ENCODE data around the gene GREB1L.

GREB1L gene

DNA sequence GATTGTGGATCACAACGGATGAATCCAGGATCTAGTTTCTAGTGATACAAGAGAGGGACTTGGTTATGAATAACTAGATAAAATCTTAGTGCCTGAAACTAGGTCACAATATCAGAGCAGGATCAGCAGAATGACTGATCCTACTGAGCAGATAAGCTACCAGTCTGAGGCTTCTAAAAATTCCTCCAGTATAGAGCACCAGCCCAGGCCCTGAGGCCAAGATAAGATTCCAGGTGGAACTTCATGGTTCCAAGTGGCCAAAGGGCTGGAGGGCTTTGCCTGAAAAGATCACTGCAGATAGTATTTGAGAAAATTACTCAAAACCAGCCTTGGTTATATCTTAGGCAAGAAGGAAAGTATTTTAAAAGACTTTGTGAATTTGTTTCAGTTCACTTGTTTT is 162.4 kb downstream of the GREB1L start:
- ATAC-seq: no peak
- Mint-ChIP-seq H3K4me1 (no peaks in the 10 kb centered on the region), H3K4me3 (no peak overlapping the region), H3K36me3 (no peaks in the 10 kb centered on the region), H3K27ac (no peak overlapping the region), H3K27me3 (peaks cover 9% of the 10 kb centered on the region), H3K9me3 (no peaks in the 10 kb centered on the region)

DNA sequence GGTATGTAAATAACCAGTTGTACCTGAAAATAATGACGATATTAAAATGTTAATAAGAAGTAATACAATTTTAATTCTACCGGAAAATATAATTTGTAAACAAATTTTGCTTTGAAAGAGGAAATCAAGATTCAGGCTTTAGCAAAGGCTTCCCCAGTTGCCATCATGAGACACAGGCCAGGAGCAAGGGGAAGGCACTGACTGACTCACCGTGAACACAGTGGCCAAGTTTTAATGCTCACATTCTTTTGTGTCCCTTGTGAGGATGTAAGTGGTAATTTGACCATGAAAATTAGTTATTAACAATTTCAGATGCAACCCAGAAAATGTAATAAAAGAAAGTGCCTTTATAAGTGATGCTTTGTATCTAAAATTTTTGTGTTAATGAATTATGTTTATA is 164.1 kb downstream of the GREB1L start:
- Mint-ChIP-seq H3K36me3 (no peaks in the 10 kb centered on the region), H3K9me3 (no peaks in the 10 kb centered on the region), H3K4me1 (no peaks in the 10 kb centered on the region), H3K4me3 (no peak overlapping the region), H3K27me3 (peaks cover 9% of the 10 kb centered on the region), H3K27ac (no peak overlapping the region)
- no peak for ATAC-seq

DNA sequence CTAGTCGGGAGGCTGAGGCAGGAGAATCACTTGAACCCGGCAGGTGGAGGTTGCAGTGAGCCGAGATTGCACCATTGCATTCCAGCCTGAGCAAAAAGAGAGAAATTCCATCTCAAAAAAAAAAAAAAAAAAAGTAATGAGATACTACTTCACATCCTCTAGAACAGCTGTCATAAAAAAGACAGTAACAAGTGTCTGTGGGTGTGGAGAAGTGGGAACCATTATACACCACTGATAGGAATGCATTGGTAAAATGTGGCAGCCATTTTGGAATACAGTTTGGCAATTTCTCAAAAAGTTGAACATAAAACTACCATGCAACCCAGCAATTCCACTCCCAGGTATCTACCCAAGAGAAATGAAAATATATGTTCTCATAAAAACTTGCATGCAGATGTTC is 166.6 kb downstream of the GREB1L start:
- H3K4me3 Mint-ChIP-seq: no peak overlapping the region
- no peak overlapping the region for H3K27ac Mint-ChIP-seq
- H3K27me3 Mint-ChIP-seq: peaks cover 14% of the 10 kb centered on the region
- H3K4me1 Mint-ChIP-seq: no peaks in the 10 kb centered on the region
- H3K9me3 Mint-ChIP-seq: no peaks in the 10 kb centered on the region
- no peaks in the 10 kb centered on the region for H3K36me3 Mint-ChIP-seq
- no peak for ATAC-seq

DNA sequence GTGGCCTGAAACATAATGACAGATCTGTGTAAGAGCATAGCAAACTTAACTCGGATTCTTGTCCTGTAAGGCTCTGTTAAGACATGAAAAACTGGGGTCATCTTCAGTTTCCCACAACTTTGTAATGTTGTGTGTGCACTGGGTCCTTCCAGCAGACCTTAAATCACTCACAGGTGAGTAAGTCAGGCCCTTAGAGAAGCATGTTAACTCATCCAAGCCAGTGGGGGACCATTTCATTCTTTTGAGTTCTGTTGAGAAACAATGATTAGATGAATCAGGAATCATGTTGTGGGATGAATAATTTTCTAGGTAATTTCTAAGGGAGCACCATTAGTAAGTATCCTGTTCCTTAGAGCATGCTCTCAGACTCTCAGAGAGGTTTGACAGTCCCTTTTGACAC is 191.4 kb downstream of the GREB1L start:
- Mint-ChIP-seq H3K9me3 (peaks cover 3% of the 10 kb centered on the region), H3K36me3 (no peaks in the 10 kb centered on the region), H3K27ac (no peak overlapping the region), H3K4me1 (no peaks in the 10 kb centered on the region), H3K27me3 (peaks cover 14% of the 10 kb centered on the region), H3K4me3 (no peak overlapping the region)
- no peak for ATAC-seq

DNA sequence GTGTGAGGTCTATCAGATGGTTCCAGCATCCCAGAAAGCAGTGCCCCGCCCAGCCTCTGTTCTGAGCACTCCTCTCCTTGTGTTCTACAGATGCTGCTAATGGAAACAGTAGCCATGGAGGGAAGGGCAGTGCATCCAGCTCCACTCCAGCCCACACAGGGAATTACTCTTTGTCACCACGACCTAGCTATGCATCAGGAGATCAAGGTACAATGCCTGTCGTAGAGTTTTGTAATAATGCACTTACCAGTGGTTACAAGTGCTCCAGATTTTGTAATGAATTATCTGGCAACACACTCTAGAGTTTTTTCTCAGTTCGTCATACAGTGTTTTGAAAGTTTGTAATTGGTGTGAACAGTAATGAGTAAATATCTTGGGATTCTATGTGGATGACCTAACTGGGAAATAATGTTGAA is 197.4 kb downstream of the GREB1L start:
- Mint-ChIP-seq H3K4me1 (no peaks in the 10 kb centered on the region), H3K27me3 (peaks cover 35% of the 10 kb centered on the region), H3K4me3 (no peak overlapping the region), H3K9me3 (no peaks in the 10 kb centered on the region), H3K27ac (no peak overlapping the region), H3K36me3 (no peaks in the 10 kb centered on the region)
- no peak for ATAC-seq

DNA sequence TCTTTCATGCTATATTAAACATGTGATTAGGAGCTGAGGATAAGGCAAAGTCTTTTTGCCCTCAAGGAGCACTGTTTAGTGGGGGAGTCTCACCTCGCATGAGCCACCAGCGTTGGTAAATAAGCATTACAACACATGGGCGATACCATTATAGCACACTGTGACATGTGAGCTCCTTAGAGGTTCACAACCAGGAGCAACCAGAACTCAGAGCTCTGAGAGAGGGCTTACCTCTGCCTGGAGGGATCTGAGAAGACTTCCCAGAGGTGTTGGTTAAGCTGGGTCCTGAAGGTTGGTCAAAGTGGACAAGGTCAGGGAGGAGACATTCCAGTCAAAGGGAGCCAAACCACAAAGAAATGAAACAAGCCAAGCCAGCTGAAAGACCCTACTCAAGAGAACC is 199.6 kb downstream of the GREB1L start:
- no peak overlapping the region for H3K27ac Mint-ChIP-seq
- peaks cover 25% of the 10 kb centered on the region for H3K27me3 Mint-ChIP-seq
- ATAC-seq: peak; percentile 34
- H3K4me1 Mint-ChIP-seq: no peaks in the 10 kb centered on the region
- H3K9me3 Mint-ChIP-seq: no peaks in the 10 kb centered on the region
- H3K4me3 Mint-ChIP-seq: no peak overlapping the region
- H3K36me3 Mint-ChIP-seq: no peaks in the 10 kb centered on the region

DNA sequence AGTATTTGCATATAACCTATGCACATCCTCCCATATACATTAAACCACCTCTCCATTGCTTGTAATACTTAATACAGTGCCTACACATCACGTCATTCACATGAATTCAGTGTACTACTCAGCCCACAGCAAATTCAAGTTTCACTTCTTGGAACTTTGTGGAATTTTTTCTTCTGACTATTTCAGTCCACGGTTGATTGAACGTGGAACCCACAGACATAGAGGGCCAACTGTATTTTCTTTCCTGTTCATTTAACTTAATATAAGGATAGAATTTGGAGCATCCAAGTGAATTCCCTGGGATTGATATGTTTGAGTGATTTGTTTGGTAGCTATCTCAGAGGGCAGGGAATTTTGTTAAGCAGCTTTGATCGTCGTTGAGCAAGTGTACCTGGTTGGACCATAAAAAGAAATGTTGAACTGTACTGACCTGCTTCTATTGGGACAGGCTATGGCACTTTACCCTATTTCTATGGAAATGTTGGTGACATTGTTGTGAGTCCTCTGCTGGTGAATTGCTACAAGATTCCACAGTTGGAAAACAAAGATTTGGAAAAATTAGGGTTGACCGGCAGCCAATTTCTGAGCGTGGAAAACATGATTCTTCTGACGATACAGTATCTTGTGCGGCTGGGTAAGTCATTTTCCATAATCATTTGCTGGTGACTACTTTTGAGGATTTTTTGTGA is 201.9 kb downstream of the GREB1L start:
- H3K9me3 Mint-ChIP-seq: no peaks in the 10 kb centered on the region
- no peak for ATAC-seq
- no peaks in the 10 kb centered on the region for H3K4me1 Mint-ChIP-seq
- peaks cover 25% of the 10 kb centered on the region for H3K27me3 Mint-ChIP-seq
- H3K27ac Mint-ChIP-seq: no peak overlapping the region
- no peak overlapping the region for H3K4me3 Mint-ChIP-seq
- no peaks in the 10 kb centered on the region for H3K36me3 Mint-ChIP-seq

DNA sequence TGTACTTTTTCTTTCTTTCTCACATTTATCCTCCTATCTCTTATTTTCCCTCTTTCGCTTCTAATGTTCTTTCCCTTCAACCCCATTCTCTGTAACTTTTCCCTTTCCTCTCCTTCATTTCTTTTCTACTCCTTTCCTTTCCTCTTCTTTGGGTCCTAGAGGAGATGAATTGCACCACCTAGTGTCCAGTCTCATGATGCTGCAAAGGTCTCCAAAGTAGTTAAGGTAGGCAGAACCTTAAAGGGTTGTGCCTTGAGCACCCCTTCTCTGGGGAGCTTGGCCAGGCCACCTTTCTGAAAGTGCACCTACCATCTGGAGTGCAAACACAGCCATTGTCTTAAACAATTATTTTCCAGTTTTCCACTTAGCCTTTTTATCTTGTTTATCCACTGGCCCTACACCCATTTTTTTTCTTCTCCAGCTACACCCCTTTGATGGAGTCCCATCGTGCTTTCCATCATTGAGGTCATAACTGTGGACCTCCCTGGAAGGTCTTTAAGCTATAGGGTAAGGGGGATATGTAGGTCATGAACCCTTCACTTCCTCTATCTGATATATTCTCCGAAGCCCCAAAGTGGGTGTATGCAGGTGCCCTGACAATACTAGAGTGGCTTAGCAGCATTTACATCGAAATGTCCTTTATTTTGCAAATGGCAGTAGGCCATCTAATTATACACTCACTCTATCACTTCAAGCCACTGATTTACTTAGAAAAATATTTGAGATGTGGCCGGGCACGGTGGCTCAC is 202.6 kb downstream of the GREB1L start:
- H3K27me3 Mint-ChIP-seq: peaks cover 25% of the 10 kb centered on the region
- no peak overlapping the region for H3K4me3 Mint-ChIP-seq
- no peak for ATAC-seq
- H3K9me3 Mint-ChIP-seq: no peaks in the 10 kb centered on the region
- no peak overlapping the region for H3K27ac Mint-ChIP-seq
- no peaks in the 10 kb centered on the region for H3K4me1 Mint-ChIP-seq
- no peaks in the 10 kb centered on the region for H3K36me3 Mint-ChIP-seq

DNA sequence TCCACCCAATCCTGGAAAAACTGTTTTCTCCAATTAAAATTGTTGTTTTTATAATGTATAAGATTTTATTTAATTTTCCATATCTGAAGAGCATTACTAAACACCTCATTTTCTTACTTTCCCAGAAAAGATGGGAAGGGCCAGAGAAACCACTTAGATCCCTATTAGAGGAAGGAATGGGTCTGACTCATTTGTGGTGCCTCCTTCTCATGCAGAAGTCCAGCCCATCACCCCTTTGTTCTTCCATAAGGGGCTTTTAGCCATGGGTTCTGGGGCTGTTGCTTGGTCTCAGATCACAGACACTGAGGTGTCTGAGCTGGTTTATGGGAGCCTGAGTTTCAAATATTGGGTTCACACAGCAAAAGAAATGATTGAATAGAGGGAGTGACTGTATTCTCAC is 206.3 kb downstream of the GREB1L start:
- H3K4me1 Mint-ChIP-seq: no peaks in the 10 kb centered on the region
- ATAC-seq: no peak
- no peaks in the 10 kb centered on the region for H3K9me3 Mint-ChIP-seq
- H3K36me3 Mint-ChIP-seq: no peaks in the 10 kb centered on the region
- no peak overlapping the region for H3K27ac Mint-ChIP-seq
- H3K4me3 Mint-ChIP-seq: no peak overlapping the region
- peaks cover 32% of the 10 kb centered on the region for H3K27me3 Mint-ChIP-seq

DNA sequence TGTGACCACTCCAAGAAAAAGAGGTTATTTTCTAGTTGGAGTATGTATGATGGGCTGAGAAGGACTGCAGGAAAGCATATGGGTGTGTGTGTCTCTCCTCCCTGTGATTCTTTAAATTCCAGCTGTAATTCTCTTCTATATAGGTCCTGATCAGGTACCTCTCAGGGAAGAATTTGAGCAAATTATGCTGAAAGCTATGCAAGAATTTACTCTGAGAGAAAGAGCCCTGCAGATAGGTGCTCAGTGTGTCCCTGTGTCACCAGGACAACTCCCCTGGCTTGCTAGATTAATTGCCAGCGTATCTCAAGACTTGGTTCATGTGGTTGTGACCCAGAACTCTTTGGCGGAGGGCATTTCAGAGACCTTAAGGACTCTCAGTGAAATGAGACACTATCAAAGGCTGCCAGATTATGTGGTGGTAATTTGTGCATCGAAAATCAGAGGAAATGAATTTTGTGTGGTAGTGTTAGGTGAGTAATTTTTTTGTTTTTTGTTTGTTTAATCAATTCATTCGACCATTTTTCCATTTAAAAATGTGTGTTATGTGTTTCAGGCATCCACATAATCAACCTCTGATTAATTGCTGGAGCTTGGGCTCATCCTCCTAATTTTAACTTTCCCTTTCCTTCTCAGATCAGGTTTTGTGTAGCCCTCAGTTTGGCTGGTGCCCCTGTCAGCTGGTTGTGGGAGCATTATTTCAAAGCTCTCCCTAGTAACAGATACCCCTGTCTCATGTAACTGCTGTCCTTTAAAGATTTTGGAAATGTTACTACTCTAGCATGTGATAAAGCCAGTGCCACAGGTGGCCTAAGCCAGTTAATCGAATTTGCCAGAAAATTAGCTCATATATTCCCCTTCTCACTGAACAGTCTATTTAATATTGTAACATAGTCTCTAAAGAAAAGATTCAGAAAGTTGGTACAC is 207.6 kb downstream of the GREB1L start:
- Mint-ChIP-seq H3K9me3 (no peaks in the 10 kb centered on the region), H3K4me1 (no peaks in the 10 kb centered on the region), H3K36me3 (no peaks in the 10 kb centered on the region), H3K27ac (no peak overlapping the region), H3K4me3 (no peak overlapping the region), H3K27me3 (peaks cover 20% of the 10 kb centered on the region)
- ATAC-seq: no peak

DNA sequence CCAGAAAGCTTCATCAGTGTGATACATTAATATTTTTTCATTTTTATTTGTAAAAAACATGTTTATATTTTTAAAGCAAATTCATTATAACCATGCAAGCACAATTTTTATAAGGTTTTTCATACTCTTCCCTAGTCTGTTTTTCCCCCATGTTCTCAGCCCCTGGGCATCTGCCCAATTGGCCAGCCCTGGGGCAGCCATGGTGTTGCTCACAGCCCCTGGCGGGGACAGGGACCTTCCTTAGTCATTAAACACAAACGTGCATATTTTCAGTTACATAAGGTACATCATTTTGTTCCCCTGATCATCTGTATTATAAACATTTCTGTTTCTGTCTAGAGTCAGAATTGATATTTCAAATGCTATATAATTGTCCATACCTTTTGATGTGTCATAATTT is 208.5 kb downstream of the GREB1L start:
- H3K27ac Mint-ChIP-seq: no peak overlapping the region
- no peak for ATAC-seq
- H3K4me3 Mint-ChIP-seq: no peak overlapping the region
- no peaks in the 10 kb centered on the region for H3K4me1 Mint-ChIP-seq
- H3K9me3 Mint-ChIP-seq: no peaks in the 10 kb centered on the region
- H3K27me3 Mint-ChIP-seq: peaks cover 18% of the 10 kb centered on the region
- H3K36me3 Mint-ChIP-seq: no peaks in the 10 kb centered on the region

DNA sequence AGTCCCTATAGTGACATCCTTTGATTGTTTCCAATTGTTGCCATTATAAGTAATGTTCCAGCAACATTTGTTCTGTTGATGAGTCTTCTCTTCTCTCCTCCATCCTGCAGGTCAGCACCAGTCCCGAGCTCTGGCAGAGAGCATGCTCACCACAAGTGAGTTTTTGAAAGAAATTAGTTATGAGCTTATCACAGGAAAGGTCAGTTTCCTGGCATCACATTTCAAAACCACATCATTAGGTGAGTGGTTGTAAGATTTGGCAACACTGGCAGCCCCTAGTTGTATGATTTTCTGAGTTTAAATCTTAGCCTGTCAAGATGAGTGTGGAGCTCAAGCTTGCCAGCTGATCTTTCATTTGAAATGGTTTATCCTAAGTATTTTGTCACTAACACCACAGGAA is 208.9 kb downstream of the GREB1L start:
- Mint-ChIP-seq H3K9me3 (no peaks in the 10 kb centered on the region), H3K36me3 (no peaks in the 10 kb centered on the region), H3K27me3 (peaks cover 18% of the 10 kb centered on the region), H3K4me3 (no peak overlapping the region), H3K27ac (no peak overlapping the region), H3K4me1 (no peaks in the 10 kb centered on the region)
- ATAC-seq: no peak

DNA sequence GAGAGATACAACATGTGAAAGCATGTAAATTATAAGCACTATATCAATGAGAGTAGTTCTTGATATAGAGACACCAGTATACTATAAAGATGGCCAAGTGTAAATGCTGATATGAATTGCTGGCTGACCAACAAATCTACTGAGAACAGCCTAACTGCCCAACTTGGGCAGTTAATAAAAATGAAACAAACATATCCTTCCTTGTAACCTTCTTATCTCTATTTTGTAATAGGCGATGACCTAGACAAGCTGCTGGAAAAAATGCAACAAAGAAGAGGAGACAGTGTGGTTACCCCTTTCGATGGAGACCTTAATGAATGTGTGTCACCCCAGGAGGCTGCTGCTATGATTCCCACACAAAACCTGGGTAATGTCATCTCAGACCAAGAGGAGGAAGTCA is 209.8 kb downstream of the GREB1L start:
- Mint-ChIP-seq H3K27ac (no peak overlapping the region), H3K9me3 (no peaks in the 10 kb centered on the region), H3K36me3 (no peaks in the 10 kb centered on the region), H3K4me3 (no peak overlapping the region), H3K4me1 (no peaks in the 10 kb centered on the region), H3K27me3 (peaks cover 18% of the 10 kb centered on the region)
- no peak for ATAC-seq

DNA sequence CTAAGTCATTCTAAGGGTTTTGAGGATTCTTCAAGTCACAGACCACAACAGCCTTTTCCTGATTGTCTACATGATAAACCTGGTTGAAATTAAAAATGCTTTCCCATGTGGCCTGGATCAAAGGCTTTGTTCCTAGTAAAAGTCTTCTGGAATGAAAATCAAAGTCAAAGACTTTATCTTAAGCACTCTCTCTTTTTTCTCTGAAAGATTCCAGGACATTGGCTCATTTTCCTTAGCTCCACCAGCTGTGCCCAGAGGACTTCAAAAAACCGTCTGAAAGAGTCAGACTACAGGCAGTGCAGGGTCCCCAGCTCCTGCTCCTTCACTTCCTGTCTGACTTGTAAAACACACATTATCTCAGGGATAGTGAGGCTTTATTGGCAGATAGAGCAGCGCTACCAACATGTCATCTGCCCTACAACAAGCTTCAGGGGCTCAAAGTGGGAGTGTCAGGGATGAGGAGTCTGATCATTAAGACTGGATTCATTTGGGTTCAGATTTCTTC is 210.3 kb downstream of the GREB1L start:
- Mint-ChIP-seq H3K27ac (no peak overlapping the region), H3K9me3 (no peaks in the 10 kb centered on the region), H3K27me3 (peaks cover 18% of the 10 kb centered on the region), H3K36me3 (no peaks in the 10 kb centered on the region), H3K4me3 (no peak overlapping the region), H3K4me1 (no peaks in the 10 kb centered on the region)
- ATAC-seq: no peak

DNA sequence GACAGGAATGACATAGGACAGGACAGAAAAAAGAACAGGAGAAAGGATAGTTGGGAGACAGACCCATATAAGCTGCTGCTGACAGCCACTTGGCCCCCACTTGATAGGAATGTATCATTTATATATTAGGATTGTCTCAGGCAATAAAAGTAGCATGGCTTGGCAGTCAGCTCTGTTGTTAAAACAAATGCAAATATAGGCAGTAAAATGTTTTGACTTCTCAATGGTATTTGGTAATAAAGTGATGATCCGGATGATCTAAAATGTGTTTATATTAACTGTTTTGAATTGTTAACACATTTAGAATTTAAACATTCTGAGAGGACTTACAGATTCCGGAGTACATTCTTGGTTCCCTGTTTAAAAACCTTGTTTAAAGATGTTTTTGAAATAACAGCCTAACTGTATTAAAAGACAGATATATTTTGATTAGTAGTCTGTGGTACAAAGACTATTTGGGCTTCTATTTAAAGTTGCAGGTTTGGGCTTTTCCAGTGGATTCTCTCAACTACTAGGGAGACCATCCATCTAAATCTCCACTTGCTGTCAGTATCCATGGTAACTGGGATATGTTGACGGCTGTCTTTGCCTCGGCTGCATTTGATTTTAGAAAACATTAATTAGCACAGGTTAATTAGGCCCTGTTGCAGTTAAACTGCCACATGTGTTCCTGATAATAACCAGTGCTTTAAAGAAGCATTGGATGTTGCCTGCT is 210.9 kb downstream of the GREB1L start:
- Mint-ChIP-seq H3K9me3 (no peaks in the 10 kb centered on the region), H3K27me3 (peaks cover 18% of the 10 kb centered on the region), H3K27ac (no peak overlapping the region), H3K36me3 (no peaks in the 10 kb centered on the region), H3K4me1 (no peaks in the 10 kb centered on the region), H3K4me3 (no peak overlapping the region)
- no peak for ATAC-seq

Measured in stimulated activated memory B cell treated with anti-CD40 and anti-IgM and Interleukin-4, amounts not matched to agents 10 μg/mL and 1 μg/mL and 100 μg/mL, for 72 hours (primary cell).